Pons (tissue), 1 donor: ENCODE measurements around the gene SIAH3.
A peak's percentile ranks its signal among the peaks of the same experiment; 100 is the strongest.
"Not testable (repeated sequence)": the region's sequence is repeated elsewhere in the genome, so short reads cannot be mapped to it uniquely, and the experiment has no call there.

Source experiments
- DNase-seq: peaks from one replicate; pipeline ENCODE4 v3.0.0-alpha.2; 2016; ENCODE audit warnings: low spot score

The SIAH3 gene

GRCh38 chr13:45851171-45851921 lies at the start of gene SIAH3:
TSS of gene SIAH3 (minus strand) at chr13:45851753. CDS start at chr13:45851629, 124 bp downstream.
- no peak for DNase-seq

- no peak for DNase-seq
Observed at GRCh38 chr13:45899406-45899805, 47.9 kb upstream of the SIAH3 start.

GRCh38 chr13:45897562-45897961 lies 46.0 kb upstream of the SIAH3 start:
- DNase-seq = no peak

GRCh38 chr13:45896285-45896684 lies 44.7 kb upstream of the SIAH3 start:
- DNase-seq = no peak

- no peak for DNase-seq
Observed at GRCh38 chr13:45895881-45896280, 44.3 kb upstream of the SIAH3 start.

GRCh38 chr13:45892513-45892912 lies 41.0 kb upstream of the SIAH3 start:
- DNase-seq = no peak

- DNase-seq = no peak
Observed at GRCh38 chr13:45889590-45890243, 38.2 kb upstream of the SIAH3 start.

GRCh38 chr13:45886466-45886865 lies 34.9 kb upstream of the SIAH3 start:
- DNase-seq = no peak

- no peak for DNase-seq
Observed at GRCh38 chr13:45885194-45885593, 33.6 kb upstream of the SIAH3 start.

GRCh38 chr13:45882626-45883025 lies 31.1 kb upstream of the SIAH3 start:
- DNase-seq = no peak

GRCh38 chr13:45881353-45881752 lies 29.8 kb upstream of the SIAH3 start:
- DNase-seq = no peak

GRCh38 chr13:45880242-45880641 lies 28.7 kb upstream of the SIAH3 start:
- no peak for DNase-seq

- peak; percentile 29 for DNase-seq
Observed at GRCh38 chr13:45879666-45880065, 28.1 kb upstream of the SIAH3 start.

GRCh38 chr13:45878966-45879365 lies 27.4 kb upstream of the SIAH3 start:
- DNase-seq = peak; percentile 14

- no peak for DNase-seq
Observed at GRCh38 chr13:45876781-45877180, 25.2 kb upstream of the SIAH3 start.

- DNase-seq = no peak
Observed at GRCh38 chr13:45875951-45876350, 24.4 kb upstream of the SIAH3 start.

- DNase-seq = no peak
Observed at GRCh38 chr13:45873491-45874325, 22.2 kb upstream of the SIAH3 start.

- no peak for DNase-seq
Observed at GRCh38 chr13:45872566-45872965, 21.0 kb upstream of the SIAH3 start.

GRCh38 chr13:45871201-45871600 lies 19.6 kb upstream of the SIAH3 start:
- DNase-seq = not testable (repeated sequence)

GRCh38 chr13:45870232-45870631 lies 18.7 kb upstream of the SIAH3 start:
- no peak for DNase-seq

- DNase-seq = no peak
Observed at GRCh38 chr13:45865414-45865813, 13.9 kb upstream of the SIAH3 start.

- no peak for DNase-seq
Observed at GRCh38 chr13:45863709-45864590, 12.4 kb upstream of the SIAH3 start.
